ENCODE results near the gene TMEM141.
"Not testable (repeated sequence)": the region's sequence is repeated elsewhere in the genome, so short reads cannot be mapped to it uniquely, and the experiment has no call there.

The TMEM141 gene

DNA sequence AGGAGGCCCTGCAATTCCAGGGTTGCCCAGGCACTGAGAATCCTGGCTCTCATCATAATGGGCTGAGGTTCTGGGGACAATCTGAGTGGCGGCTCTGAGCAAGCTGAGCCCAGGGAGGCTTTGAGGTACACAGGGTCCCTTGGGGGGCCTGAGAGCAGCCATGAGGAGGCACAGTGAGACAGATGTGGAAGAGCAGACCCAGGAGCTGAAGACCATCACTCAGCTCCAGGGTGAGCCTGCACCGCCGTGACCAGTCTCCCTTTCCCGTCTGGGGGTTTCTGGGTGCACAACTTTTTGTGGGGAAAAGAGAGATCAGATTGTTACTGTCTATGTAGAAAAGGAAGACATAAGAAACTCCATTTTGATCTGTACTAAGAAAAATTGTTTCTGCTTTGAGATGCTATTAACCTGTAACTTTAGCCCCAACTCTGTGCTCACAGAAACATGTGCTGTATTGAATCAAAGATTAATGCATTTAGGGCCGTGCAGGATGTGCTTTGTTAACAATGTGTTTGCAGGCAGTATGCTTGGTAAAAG lies 5.2 kb downstream of the TMEM141 start, which contains the start of gene CCDC183:
CCDC183 (plus strand) TSS at position 101 of the 537 bp plus-strand sequence; CDS start at position 161, 60 bp downstream.
- no peak for DNase-seq

DNA sequence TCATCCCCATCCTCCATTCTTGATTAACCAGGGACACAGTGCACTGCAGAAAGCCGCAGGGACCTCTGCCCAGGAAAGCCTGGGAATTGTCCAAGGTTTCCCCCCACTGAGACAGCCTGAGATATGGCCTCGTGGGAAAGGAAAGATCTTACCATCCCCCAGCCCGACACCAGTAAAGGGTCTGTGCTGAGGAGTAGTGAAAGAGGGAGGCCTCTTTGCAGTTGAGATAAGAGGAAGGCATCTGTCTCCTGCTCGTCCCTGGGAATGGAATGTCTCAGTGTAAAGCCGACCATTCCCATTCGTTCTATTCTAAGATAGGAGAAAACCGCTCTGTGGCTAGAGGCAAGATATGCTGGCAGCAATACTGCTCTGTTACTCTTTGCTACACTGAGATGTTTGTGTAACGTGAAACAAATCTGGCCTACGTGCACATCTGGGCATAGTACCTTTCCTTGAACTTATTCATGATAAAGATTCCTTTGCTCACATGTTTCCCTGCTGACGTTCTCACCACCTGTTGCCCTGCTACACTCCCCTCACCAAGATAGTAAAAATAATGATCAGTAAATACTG lies 5.7 kb downstream of the TMEM141 start:
- DNase-seq = not testable (repeated sequence)

DNA sequence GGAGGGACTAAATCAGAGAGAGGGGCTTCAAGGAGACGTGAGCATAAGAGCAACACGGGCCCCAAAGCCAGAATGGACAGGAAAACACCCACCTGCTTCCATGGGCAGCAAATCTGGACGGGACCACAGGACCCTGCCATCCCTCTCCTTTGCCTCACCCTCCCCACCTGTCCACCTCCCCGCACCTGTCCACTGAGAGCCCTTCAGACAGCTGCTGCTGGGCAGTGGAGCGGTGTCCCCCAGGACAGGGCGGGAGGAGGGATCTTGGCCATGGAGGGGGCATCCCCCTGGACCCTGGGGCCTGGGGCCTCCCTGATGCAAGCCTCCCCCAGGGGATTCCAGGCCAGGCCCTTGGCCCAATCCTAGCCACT lies 7.5 kb downstream of the TMEM141 start:
- DNase-seq = no peak

DNA sequence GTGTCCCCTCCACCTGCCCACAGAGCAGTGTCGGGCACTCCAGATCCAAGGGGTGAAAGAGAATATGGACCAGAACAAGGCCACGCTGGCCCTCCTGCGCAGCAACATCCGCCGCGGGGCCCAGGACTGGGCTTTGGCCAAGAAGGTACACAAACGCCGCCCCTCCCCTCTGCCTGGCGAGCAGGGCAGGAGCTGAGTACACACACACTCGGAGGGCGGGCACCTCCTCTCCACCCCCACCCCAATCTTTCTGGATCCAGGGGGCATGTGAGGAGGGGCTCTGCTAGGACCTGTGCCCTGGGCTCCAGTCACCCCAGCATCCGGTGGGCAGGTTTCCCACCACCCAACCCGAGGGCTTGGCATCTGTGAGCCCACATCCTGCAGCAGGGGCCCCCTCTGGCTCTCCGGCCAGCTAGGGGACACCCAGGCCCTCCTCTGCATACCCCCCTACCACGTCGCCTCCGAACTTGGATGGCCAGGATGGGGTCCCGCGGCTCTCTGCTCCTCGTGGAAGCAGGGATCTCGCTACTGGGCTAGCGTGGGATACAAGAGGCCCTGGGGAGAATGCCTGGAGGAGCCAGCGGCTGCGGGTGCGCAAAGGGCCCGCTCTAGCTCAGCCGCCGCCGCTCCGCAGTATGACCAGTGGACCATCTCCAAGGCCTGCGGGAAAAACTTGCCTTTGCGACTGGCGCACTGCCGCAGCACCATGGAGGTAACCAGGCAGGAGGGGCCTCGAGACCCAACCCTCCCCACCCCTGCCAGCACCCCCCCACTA lies 8.1 kb downstream of the TMEM141 start:
- no peak for DNase-seq

DNA sequence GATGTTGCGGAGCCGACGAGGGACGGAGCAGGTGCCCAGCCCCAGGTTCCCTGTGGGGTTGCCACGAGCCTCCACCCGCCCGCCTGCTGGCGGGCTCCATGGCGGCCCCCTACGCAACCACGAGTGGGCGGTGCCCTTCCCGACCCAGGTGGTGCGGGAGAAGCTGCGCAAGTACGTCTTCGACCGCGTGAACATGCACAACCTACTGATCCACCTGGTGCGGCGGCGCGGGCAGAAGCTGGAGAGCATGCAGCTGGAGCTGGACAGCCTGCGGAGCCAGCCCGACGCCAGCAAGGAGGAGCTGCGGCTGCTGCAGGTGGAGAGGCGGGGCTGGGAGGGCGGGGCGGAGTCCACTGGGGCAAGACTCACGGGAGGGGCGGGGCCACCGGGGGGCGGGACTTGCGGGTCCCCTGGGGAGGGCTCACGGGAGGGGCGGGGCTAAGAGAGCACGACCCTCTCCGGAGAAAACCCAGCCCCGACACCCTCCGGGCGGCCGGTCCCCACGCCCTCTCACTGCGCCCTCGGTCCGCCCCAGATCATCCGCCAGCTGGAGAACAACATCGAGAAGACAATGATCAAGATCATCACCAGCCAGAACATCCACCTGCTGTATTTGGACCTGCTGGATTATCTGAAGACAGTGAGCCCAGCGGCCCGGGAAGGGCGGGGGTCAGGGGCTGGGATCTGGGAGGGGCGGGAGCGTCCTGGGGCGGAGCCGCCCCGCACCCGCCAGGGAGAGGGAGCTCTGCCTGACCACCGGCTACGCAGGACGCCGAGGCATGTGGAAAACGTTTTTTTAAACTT lies 8.9 kb downstream of the TMEM141 start:
- peak in 1 of 2 donors; percentile 12 for DNase-seq

DNA sequence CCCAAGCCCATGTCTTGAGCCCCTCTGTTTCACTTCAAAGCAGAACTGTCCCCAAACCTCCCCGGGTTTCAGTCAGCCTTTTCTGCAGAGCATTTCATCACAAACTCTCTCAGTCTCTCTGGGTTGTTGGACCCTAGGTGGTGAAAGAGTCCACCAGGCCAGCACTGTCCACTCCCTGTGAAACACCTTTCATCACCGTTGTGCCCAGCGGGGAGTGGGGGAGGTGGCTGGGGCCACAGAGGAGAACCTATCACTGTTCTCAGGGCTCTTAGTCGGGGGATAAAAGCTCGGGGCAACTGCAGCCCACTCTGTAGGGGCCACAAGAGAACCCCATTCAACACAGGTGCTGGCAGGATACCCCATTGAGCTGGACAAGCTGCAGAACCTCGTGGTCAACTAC lies 11.2 kb downstream of the TMEM141 start:
- no peak for DNase-seq

DNA sequence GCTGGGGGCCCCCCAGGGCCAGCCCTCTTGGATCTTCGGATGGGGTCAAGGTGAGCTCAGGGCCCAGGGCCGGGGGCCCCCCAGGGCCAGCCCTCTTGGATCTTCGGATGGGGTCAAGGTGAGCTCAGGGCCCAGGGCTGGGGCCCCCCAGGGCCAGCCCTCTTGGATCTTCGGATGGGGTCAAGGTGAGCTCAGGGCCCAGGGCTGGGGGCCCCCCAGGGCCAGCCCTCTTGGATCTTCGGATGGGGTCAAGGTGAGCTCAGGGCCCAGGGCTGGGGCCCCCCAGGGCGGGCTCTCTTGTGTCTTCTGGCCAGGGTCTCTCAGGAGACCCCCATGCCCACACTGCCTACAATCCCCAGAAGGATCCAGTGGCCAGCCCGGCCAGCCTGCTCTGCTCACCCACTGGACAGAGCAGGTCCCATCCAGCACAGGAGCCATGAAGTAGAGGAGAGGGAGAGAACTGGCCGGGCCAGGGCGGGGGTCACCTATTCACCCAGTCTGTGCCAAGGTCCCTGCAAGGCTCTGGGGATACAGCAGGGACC lies 11.9 kb downstream of the TMEM141 start:
- DNase-seq = not testable (repeated sequence)

DNA sequence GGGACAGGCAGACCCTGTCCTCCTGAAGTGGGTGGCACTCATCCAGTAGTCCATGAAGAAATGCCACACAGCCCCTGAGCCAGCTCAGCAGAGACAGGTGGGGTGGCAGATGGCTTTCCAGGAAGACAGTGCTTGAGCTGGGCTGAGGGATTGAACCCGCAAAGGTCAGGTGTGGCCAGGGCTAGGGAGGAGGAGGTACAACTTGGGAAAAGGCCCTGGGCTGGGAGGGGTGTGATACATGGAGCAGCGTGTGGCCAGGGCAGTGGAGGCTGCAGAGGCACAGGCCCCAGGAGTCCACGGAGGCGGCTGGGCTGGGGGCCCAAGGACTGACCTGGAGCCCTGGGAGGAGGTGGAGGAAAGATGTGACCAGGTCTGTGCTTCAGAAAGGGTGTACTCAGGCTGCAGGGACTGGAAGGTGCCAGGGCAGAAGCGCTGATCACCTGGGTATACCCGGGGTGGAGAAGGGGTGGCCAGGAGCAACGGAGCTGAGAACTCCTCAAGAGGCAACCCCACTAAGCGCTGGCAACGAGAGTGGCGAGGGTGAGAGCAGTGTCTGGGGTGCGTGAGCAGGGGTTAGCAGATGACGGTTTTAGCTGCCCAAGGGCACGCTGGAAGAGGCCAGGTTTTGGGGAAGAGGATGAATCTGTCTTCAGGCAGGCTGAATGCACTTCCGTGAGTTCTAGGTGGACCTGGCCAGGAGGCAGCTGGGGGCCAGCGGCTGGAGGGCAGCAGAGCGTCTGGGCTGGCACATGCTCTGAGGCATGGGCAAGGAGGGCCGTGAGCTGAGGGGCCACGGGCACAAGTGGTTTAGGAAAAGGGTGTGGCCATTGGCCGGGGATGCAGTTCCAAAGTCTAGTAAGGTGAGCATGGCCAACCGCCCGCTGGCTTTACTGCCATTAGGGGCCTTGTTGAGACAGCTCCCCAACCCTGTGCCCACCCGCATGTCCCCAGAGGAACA lies 12.7 kb downstream of the TMEM141 start:
- DNase-seq = no peak

DNA sequence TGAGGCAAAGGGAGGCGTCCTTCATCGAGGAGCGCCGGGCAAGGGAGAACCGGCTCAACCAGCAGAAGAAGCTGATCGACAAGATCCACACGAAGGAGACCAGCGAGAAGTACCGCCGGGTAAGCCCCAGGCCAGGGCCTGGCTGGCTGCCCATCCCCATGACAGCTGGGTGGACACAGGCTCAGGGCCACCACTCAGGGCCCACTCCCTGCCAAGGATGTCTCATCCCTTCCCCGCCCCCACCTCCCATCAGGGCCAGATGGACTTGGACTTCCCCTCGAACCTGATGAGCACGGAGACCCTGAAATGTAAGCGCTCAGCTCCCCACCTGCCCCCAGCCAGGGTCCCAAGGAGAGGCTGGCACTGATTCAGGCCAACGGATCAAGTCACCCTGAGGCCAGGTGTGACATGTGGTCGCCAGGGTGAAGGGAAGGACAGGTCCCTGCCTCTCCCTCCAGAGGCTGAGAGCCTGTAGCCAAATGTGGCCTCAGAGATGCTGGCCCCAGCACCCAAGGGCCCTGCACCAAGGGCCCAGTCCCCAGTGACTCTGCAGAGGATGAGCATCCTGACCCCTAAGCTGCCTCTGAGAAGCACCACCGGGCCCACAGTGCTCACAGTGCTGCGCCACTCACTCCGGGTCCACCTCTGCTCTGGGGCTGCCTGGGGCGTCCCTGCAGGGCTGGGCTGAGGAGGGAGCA lies 13.5 kb downstream of the TMEM141 start:
- no peak for DNase-seq

DNA sequence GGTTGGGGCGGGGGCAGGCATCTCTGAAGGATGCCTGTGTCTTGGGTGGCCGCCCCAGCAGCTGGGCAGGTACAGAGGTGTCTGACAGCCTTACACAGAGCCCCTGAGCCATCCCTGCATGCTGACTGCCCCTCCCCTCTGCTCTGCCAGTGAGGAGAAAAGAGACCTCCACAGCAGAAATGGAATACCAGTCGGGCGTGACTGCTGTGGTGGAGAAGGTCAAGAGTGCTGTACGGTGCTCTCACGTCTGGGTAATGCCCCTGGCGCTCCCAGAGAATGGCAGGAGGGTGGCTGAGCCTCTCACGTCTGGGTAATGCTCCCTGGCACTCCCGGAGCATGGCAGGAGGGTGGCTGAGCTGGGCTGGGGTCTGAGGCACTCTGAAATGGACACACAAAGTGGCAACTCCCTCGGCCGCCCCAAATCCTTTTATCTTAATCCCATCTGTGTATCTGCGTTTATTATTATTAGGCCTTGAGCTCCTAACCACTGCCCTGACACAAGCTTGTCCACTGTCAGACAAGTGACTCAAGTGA lies 14.1 kb downstream of the TMEM141 start:
- no peak for DNase-seq

DNA sequence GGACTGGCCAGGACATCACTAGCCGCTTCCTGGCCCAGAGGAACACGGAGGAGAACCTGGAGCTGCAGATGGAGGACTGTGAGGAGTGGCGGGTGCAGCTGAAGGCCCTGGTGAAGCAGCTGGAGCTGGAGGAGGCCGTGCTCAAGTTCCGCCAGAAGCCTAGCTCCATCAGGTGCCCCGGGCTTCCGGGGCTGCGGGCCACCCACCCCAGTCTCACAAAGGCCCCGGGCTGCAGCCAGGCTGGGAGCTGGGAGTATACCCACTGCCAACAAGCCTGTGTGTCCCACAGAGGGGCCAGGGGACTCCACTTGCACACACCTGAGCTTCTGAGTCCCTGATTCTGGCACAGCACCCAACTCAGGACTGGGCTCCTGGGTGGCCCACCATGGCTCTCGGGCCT lies 14.9 kb downstream of the TMEM141 start:
- no peak for DNase-seq

DNA sequence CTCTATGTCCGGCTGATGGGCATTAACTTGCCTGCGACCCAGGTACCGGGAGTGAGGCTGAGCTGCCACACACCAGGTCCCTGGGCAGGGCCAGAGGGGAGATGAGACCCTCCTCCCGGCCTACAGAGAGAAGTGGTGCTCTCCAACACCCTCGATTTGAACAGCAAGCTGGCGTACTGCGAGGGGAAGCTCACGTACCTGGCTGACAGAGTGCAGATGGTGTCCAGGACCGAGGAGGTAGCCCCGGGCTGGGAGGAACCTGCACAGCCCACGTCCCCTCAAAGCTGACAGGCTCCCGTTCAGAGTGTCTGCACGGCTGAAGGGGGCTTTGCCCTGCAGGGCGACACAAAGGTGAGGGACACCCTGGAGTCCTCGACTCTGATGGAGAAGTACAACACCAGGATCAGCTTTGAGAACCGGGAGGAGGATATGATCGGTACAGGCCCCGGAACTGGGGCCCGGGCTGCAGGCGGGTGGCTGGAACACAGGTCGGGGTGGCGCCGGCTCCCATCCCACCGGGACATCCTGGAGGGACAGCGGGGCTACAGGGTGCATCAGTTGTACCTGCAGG lies 15.6 kb downstream of the TMEM141 start:
- DNase-seq = no peak

DNA sequence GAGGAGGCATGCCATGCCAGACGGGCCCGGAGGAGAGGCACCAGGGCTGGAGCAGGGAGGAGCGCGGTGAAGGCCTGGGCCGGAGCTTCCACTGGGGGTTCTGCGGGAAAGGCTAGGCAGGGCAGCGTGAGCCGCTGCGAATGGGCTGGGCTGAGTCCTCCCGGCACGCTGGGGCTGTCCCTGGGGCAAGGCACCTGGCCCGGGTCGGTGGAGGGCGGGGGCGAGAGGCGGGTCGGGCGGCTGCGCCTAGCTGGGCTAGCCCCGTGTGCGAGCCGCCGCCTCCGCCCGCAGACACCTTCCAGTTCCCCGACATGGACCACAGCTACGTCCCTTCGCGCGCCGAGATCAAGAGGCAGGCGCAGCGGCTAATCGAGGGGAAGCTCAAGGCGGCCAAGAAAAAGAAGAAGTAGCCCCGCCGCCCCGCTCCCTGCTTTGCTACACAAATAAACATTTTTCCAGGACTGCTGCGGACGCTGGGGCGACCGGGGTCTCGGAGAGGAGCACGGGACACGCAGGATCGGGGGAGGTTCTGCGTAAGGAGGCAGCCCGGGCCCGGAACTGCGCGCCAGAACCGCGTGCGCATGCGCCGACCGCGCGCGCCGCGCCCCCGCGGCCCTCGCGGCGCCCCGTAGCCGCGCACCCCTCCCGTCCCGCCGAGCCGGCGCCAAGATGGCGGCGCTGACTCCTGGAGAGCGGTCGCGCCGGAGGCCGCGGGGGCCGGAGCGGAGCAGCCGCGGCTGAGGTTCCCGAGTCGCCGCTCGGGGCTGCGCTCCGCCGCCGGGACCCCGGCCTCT lies 16.3 kb downstream of the TMEM141 start, which contains the start of gene RABL6:
RABL6 (plus strand) TSS at position 668 of the 794 bp plus-strand sequence. CDS start 249 bp downstream, outside the sequence.
- DNase-seq = peak; percentile 58 to 68

DNA sequence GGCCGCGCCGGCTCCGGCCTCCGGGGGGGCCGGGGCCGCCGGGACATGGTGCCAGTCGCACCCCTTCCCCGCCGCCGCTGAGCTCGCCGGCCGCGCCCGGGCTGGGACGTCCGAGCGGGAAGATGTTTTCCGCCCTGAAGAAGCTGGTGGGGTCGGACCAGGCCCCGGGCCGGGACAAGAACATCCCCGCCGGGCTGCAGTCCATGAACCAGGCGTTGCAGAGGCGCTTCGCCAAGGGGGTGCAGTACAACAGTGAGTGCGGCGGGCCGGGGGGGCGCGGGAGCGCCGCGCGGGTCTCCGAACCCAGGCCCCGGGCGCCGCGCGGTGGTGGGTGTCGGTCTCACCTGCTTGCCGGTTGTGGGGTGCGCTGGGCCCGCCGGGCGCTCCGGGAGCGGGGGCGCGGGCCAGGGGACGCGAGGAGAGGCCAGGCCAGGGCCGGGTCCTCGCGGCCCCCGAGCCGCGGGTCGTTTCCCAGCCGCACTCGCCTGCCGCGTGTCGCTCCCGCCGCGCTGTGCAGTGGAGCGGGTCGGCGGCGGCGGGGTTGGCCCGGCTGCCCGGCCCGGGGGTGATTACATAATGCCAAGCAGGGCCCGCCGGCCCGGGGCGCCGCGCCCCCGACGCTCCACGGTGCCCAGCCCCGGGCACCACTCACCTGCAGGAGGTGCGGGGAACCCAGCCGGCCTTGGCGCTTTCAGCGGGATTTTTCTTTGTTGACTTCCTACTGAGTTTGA lies 17.1 kb downstream of the TMEM141 start:
- DNase-seq = peak in 1 of 2 donors; percentile 44

DNA sequence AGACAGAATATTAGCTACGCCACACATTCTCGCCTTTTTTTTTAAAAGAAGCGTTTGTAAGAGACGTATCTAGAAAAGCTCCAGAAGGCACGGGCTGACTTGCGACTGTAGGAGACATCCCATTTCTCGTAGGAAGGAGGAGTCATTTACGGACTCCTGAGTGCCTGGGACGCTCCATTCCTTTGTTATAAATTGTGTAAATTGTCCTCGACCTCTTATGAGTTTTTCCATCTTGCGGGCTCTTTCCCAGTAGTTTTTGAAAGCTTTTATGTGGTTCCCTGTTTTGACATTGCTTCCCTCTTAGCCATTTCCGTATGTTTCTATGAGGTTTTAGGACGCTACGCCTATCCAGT lies 17.6 kb downstream of the TMEM141 start:
- DNase-seq = no peak

DNA sequence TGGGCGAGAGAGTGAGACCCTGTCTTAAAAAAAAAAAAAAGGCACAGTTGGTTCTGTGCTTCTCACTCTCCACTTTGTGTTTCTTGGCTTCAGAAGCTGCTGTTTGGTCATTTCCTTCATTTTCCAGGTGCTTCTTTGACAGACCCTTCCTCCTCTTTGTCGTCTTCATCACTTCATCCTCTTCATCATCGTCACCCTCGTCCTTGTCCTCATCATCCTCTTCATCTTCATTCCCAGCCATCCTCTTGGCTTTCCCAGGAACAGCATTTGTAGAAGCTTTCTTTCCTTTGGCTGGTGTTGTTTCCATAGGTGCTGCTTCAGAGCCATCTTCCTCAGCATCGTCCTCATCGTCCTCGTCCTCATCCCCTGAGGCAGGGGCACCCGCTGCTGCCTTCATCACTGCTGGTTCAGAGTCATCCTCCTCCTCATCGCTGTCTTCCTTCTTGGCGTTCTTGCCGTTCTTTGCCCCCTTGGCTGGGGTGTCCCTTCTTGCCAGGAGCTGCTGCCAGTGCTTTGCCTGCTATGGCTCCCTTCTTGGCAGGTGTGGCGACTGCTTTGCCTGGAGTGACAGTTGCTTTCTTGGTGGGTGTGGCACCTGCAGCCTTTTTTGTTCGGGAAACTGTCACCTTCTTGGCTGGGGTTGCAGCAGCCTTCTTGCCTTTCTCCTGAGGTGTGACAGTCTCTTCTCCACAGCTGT lies 23.7 kb downstream of the TMEM141 start:
- DNase-seq = no peak

DNA sequence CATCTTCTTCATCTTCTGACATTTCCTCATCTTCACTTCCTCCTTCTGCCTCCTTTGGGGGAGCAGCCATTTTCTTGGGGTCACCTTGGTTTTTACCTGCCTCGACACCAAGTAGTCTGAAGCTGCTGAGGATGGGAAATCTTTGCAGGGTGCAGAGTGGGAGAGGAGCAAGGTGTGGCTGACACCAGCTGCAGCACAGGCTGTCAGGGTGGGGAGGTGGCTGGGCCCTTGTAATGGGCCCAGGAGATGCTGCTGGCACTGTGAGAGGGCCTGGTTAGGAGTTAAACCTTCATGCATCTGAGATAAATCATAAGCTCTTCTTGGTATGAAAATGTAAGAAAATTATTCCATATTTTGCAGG lies 24.3 kb downstream of the TMEM141 start:
- DNase-seq = no peak
